H1 (cell line): ENCODE data around the gene HEPHL1. TPM values are rescaled to one million over a fixed set of nuclear protein-coding genes. Genes with fewer than 3 reads are reported as not detected.

ENCODE experiments used
- CTCF ChIA-PET: fragments of 300-600 bp; sonication (Branson Sonifier 250); formaldehyde crosslinking; loops from one replicate; lab custom pipeline; 2021; ENCODE audit not compliant: partially characterized antibody; lab: Charles Lee
- POLR2A ChIA-PET: fragments of 300-600 bp; sonication (Branson Sonifier 250); formaldehyde crosslinking; loops from one replicate; lab custom pipeline; 2021; ENCODE audit warnings: inconsistent platforms; ENCODE audit not compliant: partially characterized antibody; lab: Charles Lee
- DNase-seq, 2 experiments: peaks; one replicate each; pipeline versions ENCODE4 v3.0.0 to v3.0.0-alpha.2; 2010 to 2022; ENCODE audit warnings: low spot score in 2 of 2, low read depth in 1 of 2, mixed read lengths in 1 of 2
- FAIRE-seq: peaks from 2 replicates; lab custom pipeline; 2011; peaks lifted over from hg19 to GRCh38; lab: Jason Lieb, UNC
- H2AFZ ChIP-seq: 2 replicates; pipeline ENCODE4 v1.8.1; 2012; ENCODE audit warnings: low read length, inconsistent platforms
- H2AK5ac ChIP-seq: 2 replicates; pipeline ENCODE4 v1.6.1; 2013; ENCODE audit warnings: low read depth, low read length
- H2BK120ac ChIP-seq: replicated peaks from 2 replicates; pipeline ENCODE3; 2013; ENCODE audit warnings: low read depth, low read length, inconsistent platforms
- H2BK12ac ChIP-seq: 2 replicates; pipeline ENCODE4 v1.6.1; 2013; ENCODE audit warnings: low read depth, low read length
- H2BK15ac ChIP-seq: 2 replicates; pipeline ENCODE4 v1.6.1; 2013; ENCODE audit warnings: low read length
- H2BK20ac ChIP-seq: 2 replicates; pipeline ENCODE4 v1.6.1; 2013; ENCODE audit warnings: low read length
- H2BK5ac ChIP-seq: 2 replicates; pipeline ENCODE4 v1.6.1; 2013; ENCODE audit warnings: low read depth, low read length
- H3K14ac ChIP-seq: 2 replicates; pipeline ENCODE4 v1.6.1; 2013; ENCODE audit warnings: inconsistent platforms; ENCODE audit not compliant: insufficient read length
- H3K18ac ChIP-seq: 2 replicates; pipeline ENCODE4 v1.6.1; 2013; ENCODE audit warnings: low read length; ENCODE audit errors: extremely low read depth
- H3K23ac ChIP-seq: 2 replicates; pipeline ENCODE4 v1.6.1; 2013; ENCODE audit warnings: inconsistent platforms; ENCODE audit not compliant: insufficient read length
- H3K23me2 ChIP-seq: 2 replicates; pipeline ENCODE4 v1.6.1; 2013; ENCODE audit warnings: low read depth, low read length
- H3K27ac ChIP-seq: 2 replicates; pipeline ENCODE4 v1.6.1; 2011; ENCODE audit warnings: low read depth, low read length, inconsistent platforms
- H3K27me3 ChIP-seq, 4 experiments: replicated peaks in 1 of 4; 1 replicate in 1 of 4; 2 replicates in 3 of 4; pipeline versions ENCODE4 v1.6.1 to v1.8.1; 2011 to 2013; ENCODE audit warnings: low read length in 3 of 4, mild to moderate bottlenecking in 3 of 4, inconsistent platforms in 2 of 4, mixed read lengths in 2 of 4, moderate library complexity in 1 of 4; ENCODE audit not compliant: control insufficient read depth in 3 of 4, insufficient read depth in 3 of 4; ENCODE audit errors: extremely low read depth in 1 of 4
- H3K36me3 ChIP-seq, 4 experiments: 2 replicates each; pipeline versions ENCODE4 v1.6.1 to v1.8.1; 2011 to 2013; ENCODE audit warnings: mild to moderate bottlenecking in 4 of 4, low read length in 3 of 4, moderate library complexity in 2 of 4, control low read depth in 1 of 4, inconsistent platforms in 1 of 4; ENCODE audit not compliant: insufficient read depth in 4 of 4, control insufficient read depth in 2 of 4
- H3K4ac ChIP-seq: replicated peaks from 2 replicates; pipeline ENCODE3; 2013; ENCODE audit warnings: low read length, low read depth, mixed read lengths, inconsistent platforms; ENCODE audit not compliant: insufficient read length
- H3K4me1 ChIP-seq, 4 experiments: replicated peaks in 1 of 4; 1 replicate in 1 of 4; 2 replicates in 3 of 4; pipeline versions ENCODE4 v1.6.1 to v1.8.1; 2011 to 2013; ENCODE audit warnings: low read length in 3 of 4, inconsistent platforms in 2 of 4, mixed read lengths in 1 of 4; ENCODE audit not compliant: insufficient read depth in 4 of 4, control insufficient read depth in 3 of 4
- H3K4me2 ChIP-seq, 2 experiments: 2 replicates each; pipeline versions ENCODE4 v1.6.1 to v1.8.1; 2011 to 2013; ENCODE audit warnings: low read depth in 2 of 2, low read length in 2 of 2, control low read depth in 1 of 2, inconsistent platforms in 1 of 2, mild to moderate bottlenecking in 1 of 2; ENCODE audit not compliant: insufficient read depth in 1 of 2
- H3K4me3 ChIP-seq, 4 experiments: fragments of 200-600, 300-600 bp in 1 of 4; sonication (generic), shearing (Covaris generic), sonication (Bioruptor Twin) in 1 of 4; 2 replicates each; pipeline versions ENCODE4 v1.5.1 to v1.8.1; 2011 to 2016; ENCODE audit warnings: low read length in 4 of 4, low read depth in 3 of 4, control low read depth in 2 of 4, inconsistent platforms in 2 of 4, mild to moderate bottlenecking in 2 of 4, mixed read lengths in 1 of 4, moderate library complexity in 1 of 4; ENCODE audit not compliant: insufficient read depth in 2 of 4; ENCODE audit errors: extremely low read depth in 1 of 4
- H3K56ac ChIP-seq: replicated peaks from 2 replicates; pipeline ENCODE3; 2013; ENCODE audit warnings: low read depth, mild to moderate bottlenecking, mixed read lengths, low read length, inconsistent platforms; ENCODE audit not compliant: insufficient read length
- H3K79me1 ChIP-seq: 2 replicates; pipeline ENCODE4 v1.6.1; 2013; ENCODE audit warnings: low read depth, low read length, control low read depth
- H3K79me2 ChIP-seq, 2 experiments: 2 replicates each; pipeline versions ENCODE4 v1.6.1 to v1.8.1; 2012 to 2013; ENCODE audit warnings: low read length in 2 of 2, mild to moderate bottlenecking in 2 of 2, inconsistent platforms in 1 of 2; ENCODE audit not compliant: insufficient read depth in 2 of 2, control insufficient read depth in 1 of 2
- H3K9ac ChIP-seq, 4 experiments: replicated peaks in 1 of 4; 1 replicate in 1 of 4; 2 replicates in 3 of 4; pipeline versions ENCODE4 v1.6.1 to v1.8.1; 2011 to 2013; ENCODE audit warnings: low read depth in 3 of 4, low read length in 3 of 4, control low read depth in 2 of 4, mild to moderate bottlenecking in 2 of 4, moderate library complexity in 2 of 4, inconsistent platforms in 1 of 4; ENCODE audit errors: extremely low read depth in 1 of 4
- H3K9me3 ChIP-seq, 2 experiments: 2 replicates each; pipeline versions ENCODE4 v1.6.1 to v1.8.1; 2012 to 2013; ENCODE audit warnings: mild to moderate bottlenecking in 2 of 2, moderate library complexity in 2 of 2, control low read depth in 1 of 2, inconsistent platforms in 1 of 2, low read depth in 1 of 2, low read length in 1 of 2, mixed read lengths in 1 of 2; ENCODE audit not compliant: insufficient read depth in 2 of 2
- H4K20me1 ChIP-seq, 2 experiments: replicated peaks in 1 of 2; 2 replicates each; pipeline versions ENCODE3 to v1.8.1; 2011 to 2013; ENCODE audit warnings: inconsistent platforms in 2 of 2, low read length in 2 of 2, mild to moderate bottlenecking in 1 of 2; ENCODE audit not compliant: insufficient read depth in 2 of 2, control insufficient read depth in 1 of 2
- H4K5ac ChIP-seq: 2 replicates; pipeline ENCODE4 v1.6.1; 2013; ENCODE audit warnings: low read length, low read depth, mixed read lengths, inconsistent platforms; ENCODE audit not compliant: insufficient read length
- H4K8ac ChIP-seq: 2 replicates; pipeline ENCODE4 v1.8.0; 2013; ENCODE audit warnings: mild to moderate bottlenecking, moderate library complexity, low read length, inconsistent platforms; ENCODE audit not compliant: insufficient read depth; ENCODE audit errors: extremely low read depth
- H4K91ac ChIP-seq: replicated peaks from 2 replicates; pipeline ENCODE3; 2013; ENCODE audit warnings: low read length, mixed read lengths, inconsistent platforms; ENCODE audit not compliant: insufficient read length
- BCL11A ChIP-seq, 2 experiments: IDR thresholded peaks; one replicate each; pipeline ENCODE4 v1.6.1; 2011; ENCODE audit warnings: low read depth in 2 of 2, low read length in 2 of 2, mild to moderate bottlenecking in 2 of 2
- FOSL1 ChIP-seq: IDR thresholded peaks from 2 replicates; pipeline ENCODE4 v1.6.1; 2011; ENCODE audit warnings: mild to moderate bottlenecking, low read depth, low read length, moderate library complexity; ENCODE audit not compliant: insufficient read depth
- HDAC2 ChIP-seq, 2 experiments: fragments of 300-600 bp in 1 of 2; sonication (generic) in 1 of 2; IDR thresholded peaks; 2 replicates each; pipeline ENCODE4 v1.6.1; 2011 to 2012; ENCODE audit warnings: low read depth in 2 of 2, low read length in 2 of 2, mild to moderate bottlenecking in 2 of 2, moderate library complexity in 2 of 2, borderline replicate concordance in 1 of 2, inconsistent platforms in 1 of 2
- KDM4A ChIP-seq: IDR thresholded peaks from one replicate; pipeline ENCODE4 v1.7.1; 2012; ENCODE audit warnings: low read depth, mild to moderate bottlenecking, moderate library complexity, low read length, inconsistent platforms; ENCODE audit not compliant: severe bottlenecking
- RBBP5 ChIP-seq: IDR thresholded peaks from 2 replicates; pipeline ENCODE4 v1.7.1; 2012; ENCODE audit warnings: low read depth, mild to moderate bottlenecking, inconsistent platforms, low read length, moderate library complexity, borderline replicate concordance
- SP4 ChIP-seq: IDR thresholded peaks from 2 replicates; pipeline ENCODE4 v1.6.1; 2012; ENCODE audit warnings: low read length, inconsistent platforms
- TCF12 ChIP-seq: IDR thresholded peaks from 2 replicates; pipeline ENCODE4 v1.6.1; 2011; ENCODE audit warnings: low read depth, mild to moderate bottlenecking, low read length
- ZNF274 ChIP-seq: IDR thresholded peaks from 2 replicates; pipeline ENCODE4 v1.7.0; 2012; ENCODE audit warnings: low read length, borderline replicate concordance; ENCODE audit errors: extremely low read depth
- WGBS, 2 experiments: shearing (Covaris generic) in 1 of 2; methylation state at CpG; one replicate each; pipeline versions ENCODE4 v1.1.6 to v1.1.7; 2013 to 2015; ENCODE audit warnings: low lambda C conversion rate in 2 of 2, mixed read lengths in 2 of 2, inconsistent platforms in 1 of 2, low coverage in 1 of 2, missing lambda C conversion rate in 1 of 2; ENCODE audit not compliant: insufficient replicate concordance in 2 of 2, insufficient coverage in 1 of 2, insufficient read length in 1 of 2; ENCODE audit errors: extremely low coverage in 1 of 2, missing lambda C conversion rate in 1 of 2; 5-methylcytosine and 5-hydroxymethylcytosine counted together
- polyA plus RNA-seq, 7 experiments: library from polyadenylated mRNA; depleted of rRNA in 3 of 7; stranded (reverse) in 5 of 7; unstranded in 2 of 7; fragments of >200 nt in 5 of 7; fragments of 200-250 nt in 2 of 7; gene quantifications; 1 replicate in 5 of 7; 2 replicates in 1 of 7; 4 replicates in 1 of 7; pipeline versions ENCODE4 v1.2.1 to v1.2.3, GENCODE V29; 2011 to 2013; ENCODE audit warnings: missing spikeins in 2 of 7, mixed read lengths in 2 of 7
- total RNA-seq: library from RNA; stranded (reverse); fragmentation: NEBNext Ultra II Directional; extraction: Animal tissue kit (Norgen Biotek cat#: 25700); gene quantifications from 2 replicates; pipeline ENCODE4 v1.2.1, GENCODE V29; 2021
- TF ChIP-seq, protein P1 (sequence below), 3 experiments: IDR thresholded peaks; 1 replicate in 2 of 3; 2 replicates in 1 of 3; pipeline versions ENCODE4 v1.5.1 to v1.6.1; 2011; ENCODE audit warnings: low read length in 3 of 3, mild to moderate bottlenecking in 3 of 3, inconsistent platforms in 2 of 3, low read depth in 1 of 3, moderate library complexity in 1 of 3; ENCODE audit not compliant: insufficient read depth in 1 of 3; ENCODE audit errors: control extremely low read depth in 1 of 3
- TF ChIP-seq, protein P2 (sequence below): IDR thresholded peaks from 2 replicates; pipeline ENCODE4 v1.6.1; 2012; ENCODE audit warnings: inconsistent platforms

HEPHL1 gene
- total and polyA plus RNA-seq, 2 of the 8 experiments (the other 6 are each of a cell fraction or from before 2014, with no cell fraction given), result 0.09 to 0.11 TPM

DNA sequence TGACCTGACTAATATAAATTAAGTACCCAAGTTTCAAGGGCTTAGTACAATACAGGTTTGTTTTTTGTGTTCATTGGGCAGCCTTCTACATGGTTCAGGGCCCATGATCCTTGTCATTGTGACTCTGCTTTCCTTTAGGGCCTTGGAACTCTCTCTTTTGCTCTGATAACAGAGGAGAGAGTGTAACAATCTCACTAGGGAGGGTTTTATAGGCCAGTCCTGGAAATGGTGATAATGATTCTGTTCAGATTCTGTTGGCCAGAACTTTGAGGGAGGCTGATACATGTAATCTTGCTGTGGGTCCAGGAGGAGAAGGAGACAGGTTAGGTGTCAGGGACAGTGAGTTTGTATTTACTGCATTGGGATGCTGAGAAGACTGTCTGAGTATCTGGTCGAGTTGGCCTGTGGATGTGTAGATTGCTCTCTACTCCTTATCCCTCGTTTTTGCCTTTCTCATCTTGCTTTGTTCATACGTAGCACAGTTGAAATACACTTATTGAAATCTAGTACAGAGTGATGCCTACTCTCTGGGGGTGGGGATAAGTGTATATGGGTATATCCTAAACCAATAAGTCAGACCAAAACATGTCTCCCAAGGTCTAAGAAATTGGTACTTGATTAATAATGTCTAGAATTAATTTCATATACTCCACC is 37.5 kb upstream of the HEPHL1 start:
- H3K23ac ChIP-seq, result no peak overlapping the region
- H3K4me2 ChIP-seq, result no peak overlapping the region
- no peak overlapping the region for H3K4me3 ChIP-seq
- no peak overlapping the region for H2AK5ac ChIP-seq
- no peak overlapping the region for H3K4ac ChIP-seq
- no peak overlapping the region for H2BK5ac ChIP-seq
- no peaks in the 10 kb centered on the region for H3K27me3 ChIP-seq
- H3K27ac ChIP-seq, result no peak overlapping the region
- 79% methylated on average over 3 of the region's 3 CpGs; no CpG with 5 or more reads in 1 of the 2 experiments for WGBS, 2 experiments
- H4K8ac ChIP-seq, result no peak overlapping the region
- H3K79me1 ChIP-seq, result no peaks in the 10 kb centered on the region
- FAIRE-seq (no peak), DNase-seq (no peak)
- POLR2A ChIA-PET, result no interaction called here
- no peaks in the 10 kb centered on the region for H3K36me3 ChIP-seq
- no peaks in the 10 kb centered on the region for H4K20me1 ChIP-seq
- CTCF ChIA-PET, result no interaction called here
- no peak overlapping the region for H3K56ac ChIP-seq
- H3K79me2 ChIP-seq, result no peaks in the 10 kb centered on the region
- no peaks in the 10 kb centered on the region for H3K9me3 ChIP-seq
- H2BK12ac ChIP-seq, result no peak overlapping the region
- H2AFZ ChIP-seq, result no peak overlapping the region
- H3K18ac ChIP-seq, result no peak overlapping the region
- TF ChIP-seq ZNF274 (no peak), FOSL1 (no peak), HDAC2 (IDR thresholded peaks at IDR 0.05; ENCODE audit: borderline replicate concordance in 1 of 2, low read depth in 2 of 2, low read length in 2 of 2) (no peak), TCF12 (no peak), RBBP5 (no peak), SP4 (no peak), BCL11A (IDR thresholded peaks at IDR 0.05; ENCODE audit: low read depth in 2 of 2, low read length in 2 of 2) (no peak), KDM4A (no peak)
- TF ChIP-seq, protein P1, sequence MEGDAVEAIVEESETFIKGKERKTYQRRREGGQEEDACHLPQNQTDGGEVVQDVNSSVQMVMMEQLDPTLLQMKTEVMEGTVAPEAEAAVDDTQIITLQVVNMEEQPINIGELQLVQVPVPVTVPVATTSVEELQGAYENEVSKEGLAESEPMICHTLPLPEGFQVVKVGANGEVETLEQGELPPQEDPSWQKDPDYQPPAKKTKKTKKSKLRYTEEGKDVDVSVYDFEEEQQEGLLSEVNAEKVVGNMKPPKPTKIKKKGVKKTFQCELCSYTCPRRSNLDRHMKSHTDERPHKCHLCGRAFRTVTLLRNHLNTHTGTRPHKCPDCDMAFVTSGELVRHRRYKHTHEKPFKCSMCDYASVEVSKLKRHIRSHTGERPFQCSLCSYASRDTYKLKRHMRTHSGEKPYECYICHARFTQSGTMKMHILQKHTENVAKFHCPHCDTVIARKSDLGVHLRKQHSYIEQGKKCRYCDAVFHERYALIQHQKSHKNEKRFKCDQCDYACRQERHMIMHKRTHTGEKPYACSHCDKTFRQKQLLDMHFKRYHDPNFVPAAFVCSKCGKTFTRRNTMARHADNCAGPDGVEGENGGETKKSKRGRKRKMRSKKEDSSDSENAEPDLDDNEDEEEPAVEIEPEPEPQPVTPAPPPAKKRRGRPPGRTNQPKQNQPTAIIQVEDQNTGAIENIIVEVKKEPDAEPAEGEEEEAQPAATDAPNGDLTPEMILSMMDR (IDR thresholded peaks at IDR 0.05; ENCODE audit: control extremely low read depth in 1 of 3, insufficient read depth in 1 of 3, low read depth in 1 of 3, low read length in 3 of 3), result no peak
- TF ChIP-seq, protein P2, sequence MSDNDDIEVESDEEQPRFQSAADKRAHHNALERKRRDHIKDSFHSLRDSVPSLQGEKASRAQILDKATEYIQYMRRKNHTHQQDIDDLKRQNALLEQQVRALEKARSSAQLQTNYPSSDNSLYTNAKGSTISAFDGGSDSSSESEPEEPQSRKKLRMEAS, result no peak
- no peak overlapping the region for H2BK20ac ChIP-seq
- no peak overlapping the region for H3K14ac ChIP-seq
- H4K5ac ChIP-seq, result no peak overlapping the region
- no peak overlapping the region for H4K91ac ChIP-seq
- peaks cover 0 to 4% (median 0%) of the 10 kb centered on the region in 4 experiments; a peak in 1 of 7 replicates for H3K4me1 ChIP-seq
- H2BK15ac ChIP-seq, result no peak overlapping the region
- H2BK120ac ChIP-seq, result no peak overlapping the region
- H3K9ac ChIP-seq, result no peak overlapping the region
- no peaks in the 10 kb centered on the region for H3K23me2 ChIP-seq
